Measurements from ENCODE around the gene TMCC2. TPM values are rescaled to one million over a fixed set of nuclear protein-coding genes. Genes with fewer than 3 reads are reported as not detected.
A peak's percentile ranks its signal among the peaks of the same experiment; 100 is the strongest.

The TMCC2 gene
- total RNA-seq, 1 donor from 2014 or later = 5.6 TPM

GRCh38 chr1:205287767-205288559, 60.2 kb downstream of the TMCC2 start:
- H3K4me3 Mint-ChIP-seq (ENCODE audit: unreplicated experiment) = peak overlapping the region; percentile 17
- no peaks in the 10 kb centered on the region for H3K36me3 Mint-ChIP-seq (ENCODE audit: low read depth, unreplicated experiment)
- peak overlapping the region; percentile 32 for H3K27ac Mint-ChIP-seq (ENCODE audit: unreplicated experiment)
- H3K4me1 Mint-ChIP-seq (ENCODE audit: unreplicated experiment) = peaks cover 26% of the 10 kb centered on the region
- peaks cover 4% of the 10 kb centered on the region for H3K27me3 Mint-ChIP-seq (ENCODE audit: unreplicated experiment)
- H3K9me3 Mint-ChIP-seq (ENCODE audit: unreplicated experiment) = no peaks in the 10 kb centered on the region
- no peak for TF ChIP-seq CTCF (IDR thresholded peaks at IDR 0.05; ENCODE audit: unreplicated experiment)
- no peak for DNase-seq (ENCODE audit: low spot score)

GRCh38 chr1:205291596-205291995, 63.9 kb downstream of the TMCC2 start:
- DNase-seq (ENCODE audit: low spot score) = no peak
- no peak overlapping the region for H3K27ac Mint-ChIP-seq (ENCODE audit: unreplicated experiment)
- H3K36me3 Mint-ChIP-seq (ENCODE audit: low read depth, unreplicated experiment) = no peaks in the 10 kb centered on the region
- TF ChIP-seq CTCF (IDR thresholded peaks at IDR 0.05; ENCODE audit: unreplicated experiment) = no peak
- H3K4me1 Mint-ChIP-seq (ENCODE audit: unreplicated experiment) = peaks cover 34% of the 10 kb centered on the region
- H3K4me3 Mint-ChIP-seq (ENCODE audit: unreplicated experiment) = no peak overlapping the region
- H3K27me3 Mint-ChIP-seq (ENCODE audit: unreplicated experiment) = peaks cover 7% of the 10 kb centered on the region
- H3K9me3 Mint-ChIP-seq (ENCODE audit: unreplicated experiment) = no peaks in the 10 kb centered on the region

GRCh38 chr1:205293350-205294074, 65.8 kb downstream of the TMCC2 start:
- no peak overlapping the region for H3K4me3 Mint-ChIP-seq (ENCODE audit: unreplicated experiment)
- TF ChIP-seq CTCF (IDR thresholded peaks at IDR 0.05; ENCODE audit: unreplicated experiment) = no peak
- H3K27ac Mint-ChIP-seq (ENCODE audit: unreplicated experiment) = no peak overlapping the region
- H3K36me3 Mint-ChIP-seq (ENCODE audit: low read depth, unreplicated experiment) = no peaks in the 10 kb centered on the region
- H3K9me3 Mint-ChIP-seq (ENCODE audit: unreplicated experiment) = no peaks in the 10 kb centered on the region
- H3K27me3 Mint-ChIP-seq (ENCODE audit: unreplicated experiment) = peaks cover 7% of the 10 kb centered on the region
- H3K4me1 Mint-ChIP-seq (ENCODE audit: unreplicated experiment) = peaks cover 21% of the 10 kb centered on the region
- DNase-seq (ENCODE audit: low spot score) = no peak

- no peak for TF ChIP-seq CTCF (IDR thresholded peaks at IDR 0.05; ENCODE audit: unreplicated experiment)
- H3K4me3 Mint-ChIP-seq (ENCODE audit: unreplicated experiment) = no peak overlapping the region
- no peaks in the 10 kb centered on the region for H3K36me3 Mint-ChIP-seq (ENCODE audit: low read depth, unreplicated experiment)
- peaks cover 20% of the 10 kb centered on the region for H3K4me1 Mint-ChIP-seq (ENCODE audit: unreplicated experiment)
- DNase-seq (ENCODE audit: low spot score) = no peak
- H3K27ac Mint-ChIP-seq (ENCODE audit: unreplicated experiment) = peak overlapping the region; percentile 68
- H3K27me3 Mint-ChIP-seq (ENCODE audit: unreplicated experiment) = peaks cover 7% of the 10 kb centered on the region
- H3K9me3 Mint-ChIP-seq (ENCODE audit: unreplicated experiment) = no peaks in the 10 kb centered on the region
These were observed 66.6 kb downstream of the TMCC2 start for GRCh38 chr1:205294175-205294917.

Measured in endothelial cell (in vitro differentiated cells).